IPS DF 6.9 (cell line): Measurements from ENCODE around the gene OTOP1.
"Not testable (repeated sequence)": the region's sequence is repeated elsewhere in the genome, so short reads cannot be mapped to it uniquely, and the experiment has no call there.

Source experiments
- DNase-seq: peaks from one replicate; pipeline ENCODE4 v3.0.0-alpha.2; 2013; ENCODE audit warnings: low read depth, low spot score
- H3K27ac ChIP-seq: one replicate; pipeline ENCODE4 v1.5.1; 2013; ENCODE audit warnings: low read length, control low read depth
- H3K27me3 ChIP-seq: 2 replicates; pipeline ENCODE4 v1.6.1; 2013; ENCODE audit warnings: mild to moderate bottlenecking, low read length; ENCODE audit not compliant: control insufficient read depth, insufficient read depth
- H3K36me3 ChIP-seq: 2 replicates; pipeline ENCODE4 v1.6.1; 2013; ENCODE audit warnings: low read length; ENCODE audit not compliant: control insufficient read depth, insufficient read depth
- H3K4me1 ChIP-seq: 2 replicates; pipeline ENCODE4 v1.6.1; 2013; ENCODE audit warnings: low read length; ENCODE audit not compliant: control insufficient read depth, insufficient read depth
- H3K4me3 ChIP-seq: 2 replicates; pipeline ENCODE4 v1.5.1; 2013; ENCODE audit warnings: mild to moderate bottlenecking, low read length
- H3K9me3 ChIP-seq: 2 replicates; pipeline ENCODE4 v1.6.1; 2013; ENCODE audit warnings: low read length, inconsistent platforms; ENCODE audit not compliant: control insufficient read depth, insufficient read depth
- WGBS: extraction: QIAGEN DNeasy Blood & Tissue Kit; methylation state at CpG from one replicate; pipeline ENCODE4 v1.1.7; 2013; ENCODE audit warnings: mixed read lengths, missing lambda C conversion rate; ENCODE audit not compliant: insufficient read length, insufficient coverage; 5-methylcytosine and 5-hydroxymethylcytosine counted together

Gene OTOP1

DNA sequence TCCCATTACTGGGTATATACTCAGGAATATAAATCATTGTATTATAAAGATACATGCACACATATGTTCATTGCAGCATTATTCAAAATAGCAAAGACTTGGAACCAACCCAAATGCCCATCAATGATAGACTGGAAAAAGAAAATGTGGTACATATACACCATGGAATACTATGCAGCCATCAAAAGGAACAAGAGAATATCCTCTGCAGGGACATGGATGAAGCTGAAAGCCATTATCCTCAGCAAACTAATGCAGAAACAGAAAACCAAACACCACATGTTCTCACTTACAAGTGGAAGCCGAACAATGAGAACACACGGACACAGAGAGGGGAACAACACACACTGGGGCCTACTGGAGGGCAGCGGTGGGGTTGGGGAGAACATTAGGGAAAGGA, 31.0 kb upstream of the OTOP1 start:
- not testable (repeated sequence) for H3K36me3 ChIP-seq, H3K4me1 ChIP-seq
- WGBS = no CpG with 5 or more reads among the region's 3 CpGs

DNA sequence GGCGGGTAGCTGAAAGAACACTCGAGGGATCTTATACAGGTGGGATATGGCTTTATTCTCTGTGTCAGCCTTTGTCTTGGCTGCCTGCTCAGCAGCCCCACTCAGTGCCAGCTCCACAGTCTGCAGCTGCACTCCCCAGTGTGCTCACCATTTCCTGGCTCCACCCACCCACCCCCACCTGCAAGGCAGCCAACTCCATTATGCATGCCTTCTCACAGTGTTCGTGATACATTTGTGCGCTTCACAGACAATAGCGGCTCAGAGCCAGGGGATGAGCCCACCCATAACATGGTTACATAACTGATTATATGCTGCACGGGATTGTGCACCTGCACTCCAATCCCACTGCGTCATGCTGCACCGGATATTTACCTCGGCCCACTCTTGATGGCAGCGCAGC, 30.1 kb upstream of the OTOP1 start:
- no peak for DNase-seq

More for the DNA sequence above, 31.0 kb upstream of the OTOP1 start:
- not testable (repeated sequence) for H3K4me3 ChIP-seq, H3K27me3 ChIP-seq, H3K27ac ChIP-seq, H3K9me3 ChIP-seq, DNase-seq

DNA sequence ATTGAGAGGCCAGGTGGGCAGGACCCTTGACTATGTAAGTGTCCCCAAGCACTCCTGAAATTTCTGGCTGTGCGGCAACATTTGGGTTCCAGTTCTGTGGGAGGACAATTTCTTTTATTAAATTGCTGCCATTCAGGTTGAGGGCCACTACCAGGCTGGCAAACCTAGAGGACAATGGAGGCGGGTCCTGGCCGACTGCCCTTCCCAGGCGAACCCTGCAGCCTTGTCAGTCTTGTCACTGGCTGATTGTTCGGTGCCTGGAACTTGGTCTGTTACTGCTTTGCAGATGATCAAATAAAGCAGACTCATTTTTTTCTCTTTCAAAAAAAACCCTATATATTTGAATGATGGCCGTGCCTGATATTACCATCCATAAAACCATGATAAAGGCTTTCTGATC, 27.9 kb upstream of the OTOP1 start:
- no peak overlapping the region for H3K4me3 ChIP-seq
- H3K36me3 ChIP-seq = no peaks in the 10 kb centered on the region
- no peaks in the 10 kb centered on the region for H3K9me3 ChIP-seq
- DNase-seq = no peak
- no CpG with 5 or more reads among the region's 6 CpGs for WGBS
- no peaks in the 10 kb centered on the region for H3K27me3 ChIP-seq
- 0 out of 2 replicates have a peak, but pooled peaks cover 1% of the 10 kb centered on the region for H3K4me1 ChIP-seq
- no peak overlapping the region for H3K27ac ChIP-seq

More for the DNA sequence above, 30.1 kb upstream of the OTOP1 start:
- no CpG with 5 or more reads among the region's 10 CpGs for WGBS
- Histone ChIP-seq H3K4me1 (0 out of 2 replicates have a peak, but pooled peaks cover 1% of the 10 kb centered on the region), H3K9me3 (no peaks in the 10 kb centered on the region), H3K27ac (no peak overlapping the region), H3K36me3 (no peaks in the 10 kb centered on the region), H3K4me3 (no peak overlapping the region), H3K27me3 (no peaks in the 10 kb centered on the region)

DNA sequence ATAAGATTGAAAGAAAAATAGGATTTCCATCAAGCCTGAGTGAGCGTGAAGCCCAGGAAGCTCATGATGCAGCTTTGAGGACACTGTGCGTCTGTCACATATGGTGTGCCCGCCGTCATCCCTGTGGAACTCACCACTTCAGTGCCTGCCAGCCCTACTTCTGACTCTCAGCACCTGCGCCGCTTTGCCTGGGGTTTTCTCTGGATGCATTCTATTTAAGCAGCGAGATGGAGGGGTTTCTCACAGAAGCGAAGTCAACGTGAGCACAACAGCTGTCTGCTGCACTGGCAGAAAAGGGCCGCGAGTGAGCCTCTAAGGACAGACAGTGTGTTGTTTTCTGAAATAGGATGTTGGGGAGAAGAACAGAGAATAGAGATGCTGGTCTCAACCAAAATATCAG, 27.5 kb upstream of the OTOP1 start:
- Histone ChIP-seq H3K27ac (no peak overlapping the region), H3K27me3 (no peaks in the 10 kb centered on the region), H3K36me3 (no peaks in the 10 kb centered on the region), H3K4me3 (no peak overlapping the region), H3K9me3 (no peaks in the 10 kb centered on the region), H3K4me1 (0 out of 2 replicates have a peak, but pooled peaks cover 1% of the 10 kb centered on the region)
- no peak for DNase-seq
- no CpG with 5 or more reads among the region's 11 CpGs for WGBS

DNA sequence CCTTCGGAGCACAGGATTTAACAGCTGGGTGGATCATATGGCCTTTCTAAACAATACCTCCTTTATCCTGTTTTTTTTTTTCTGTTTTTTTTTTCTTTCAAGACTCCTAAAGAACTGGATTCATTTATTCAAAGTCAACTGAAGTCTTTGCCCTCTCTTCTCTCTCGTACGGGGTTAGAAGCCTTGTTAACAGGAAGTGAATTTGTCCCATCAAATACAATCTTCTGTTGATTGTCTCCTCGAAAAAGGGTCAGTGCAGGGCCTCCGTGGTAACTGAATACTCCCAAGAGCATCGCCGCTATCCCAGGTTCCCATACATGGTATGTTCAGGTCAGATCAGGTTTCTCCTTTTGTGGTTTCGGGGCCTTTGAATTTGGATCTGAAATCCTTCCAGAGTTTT, 23.1 kb upstream of the OTOP1 start:
- H3K36me3 ChIP-seq = peaks cover 3% of the 10 kb centered on the region; the same call in 1 of the 2 replicates
- no peaks in the 10 kb centered on the region for H3K27me3 ChIP-seq
- H3K4me1 ChIP-seq = no peaks in the 10 kb centered on the region; the same call in 1 of the 2 replicates
- no CpG with 5 or more reads among the region's 8 CpGs for WGBS
- no peaks in the 10 kb centered on the region for H3K9me3 ChIP-seq
- H3K4me3 ChIP-seq = no peak overlapping the region
- no peak for DNase-seq
- H3K27ac ChIP-seq = no peak overlapping the region

DNA sequence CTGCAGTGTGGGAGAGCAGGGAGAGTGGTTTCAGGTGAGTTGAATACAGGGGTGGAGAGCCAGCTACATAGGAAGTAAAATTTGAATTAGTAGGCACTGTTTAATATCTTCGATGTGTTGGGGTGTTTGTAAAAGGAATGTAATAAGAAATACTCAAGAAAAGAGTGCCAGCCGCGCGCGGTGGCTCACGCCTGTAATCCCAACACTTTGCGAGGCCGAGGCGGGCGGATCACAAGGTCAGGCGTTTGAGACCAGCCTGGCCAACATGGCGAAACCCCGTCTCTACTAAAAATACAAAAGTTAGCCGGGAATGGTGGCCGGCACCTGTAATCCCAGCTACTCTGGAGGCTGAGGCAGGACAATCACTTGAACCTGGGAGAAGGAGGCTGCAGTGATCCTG, 22.6 kb upstream of the OTOP1 start:
- H3K4me3 ChIP-seq, H3K36me3 ChIP-seq, H3K4me1 ChIP-seq, H3K27ac ChIP-seq, H3K9me3 ChIP-seq, DNase-seq, H3K27me3 ChIP-seq: not testable (repeated sequence)
- 100% methylated on average over 1 of the region's 15 CpGs for WGBS

DNA sequence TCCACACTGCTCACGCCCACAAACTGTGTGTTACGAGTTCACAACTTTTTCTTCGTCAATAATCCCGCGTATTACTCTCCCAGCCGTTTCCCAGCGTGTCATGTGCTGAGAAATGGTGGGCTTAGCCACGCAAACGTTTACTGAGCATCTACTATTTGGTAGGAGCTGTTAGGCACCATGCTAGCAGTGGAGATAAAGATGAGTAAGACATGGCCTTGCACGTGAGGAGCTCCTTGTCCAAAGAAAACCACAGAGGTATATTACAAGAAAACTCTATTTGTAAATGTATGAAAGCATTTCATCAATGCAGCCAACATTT, 22.1 kb upstream of the OTOP1 start:
- no CpG with 5 or more reads among the region's 10 CpGs for WGBS
- H3K36me3 ChIP-seq = peaks cover 9% of the 10 kb centered on the region; the same call in 1 of the 2 replicates
- peak overlapping the region; percentile 96; the same call in 1 of the 2 replicates for H3K4me3 ChIP-seq
- H3K27me3 ChIP-seq = no peaks in the 10 kb centered on the region
- no peaks in the 10 kb centered on the region for H3K9me3 ChIP-seq
- no peak overlapping the region for H3K27ac ChIP-seq
- DNase-seq = no peak
- H3K4me1 ChIP-seq = no peaks in the 10 kb centered on the region; the same call in 1 of the 2 replicates

DNA sequence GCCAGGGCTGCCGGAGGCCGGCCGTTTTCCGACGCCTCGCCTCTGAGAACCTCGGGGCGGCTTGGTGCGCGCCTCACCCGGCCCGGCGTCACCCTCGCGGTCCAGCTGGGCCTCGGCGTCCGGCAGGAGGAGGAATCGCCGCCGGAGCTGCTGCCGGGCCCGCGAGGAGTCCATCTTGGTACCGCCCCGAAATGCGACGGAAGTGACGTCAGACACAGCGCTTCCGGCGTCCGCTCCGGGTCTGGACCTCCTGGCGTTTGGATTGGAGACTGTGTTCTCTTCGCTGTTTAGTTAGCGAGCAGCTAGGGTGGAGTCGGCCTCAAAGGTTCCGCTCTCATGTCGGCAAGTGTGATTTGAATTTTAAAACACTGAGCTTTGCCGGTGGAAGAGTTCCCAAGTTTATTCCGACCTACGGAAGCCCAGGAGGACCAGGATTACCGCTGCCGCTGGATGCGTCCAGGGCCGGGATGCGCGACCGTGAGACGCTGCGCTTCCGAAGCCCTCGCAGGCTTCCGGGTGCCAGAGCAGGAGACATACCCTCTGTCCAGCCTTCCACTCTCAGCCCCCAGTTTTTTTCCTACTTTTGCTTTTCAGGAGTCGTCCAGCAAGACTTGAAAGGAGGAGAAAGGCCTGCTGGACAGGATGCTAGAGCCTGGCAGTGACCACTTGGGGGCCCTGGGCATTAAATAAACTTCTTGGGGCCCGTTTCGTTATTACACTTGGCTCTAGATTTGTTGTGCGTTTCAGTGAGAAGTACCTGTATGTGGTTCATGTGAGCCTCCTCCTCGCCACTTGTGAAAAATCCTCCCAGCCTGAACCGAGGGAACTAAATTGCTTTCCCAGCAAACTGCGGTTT, 21.5 kb upstream of the OTOP1 start, which contains the start of gene TMEM128:
Gene TMEM128 (minus strand): TSS at position 195 of the 856 bp plus-strand sequence. CDS start 21 bp downstream, at position 174.
- WGBS = no CpG with 5 or more reads among the region's 62 CpGs
- H3K27me3 ChIP-seq = no peaks in the 10 kb centered on the region
- H3K27ac ChIP-seq = no peak within 1 kb of the TSS
- peak within 1 kb of the TSS; percentile 96 for H3K4me3 ChIP-seq
- no peaks in the 10 kb centered on the region; the same call in 1 of the 2 replicates for H3K4me1 ChIP-seq
- peak; percentile 91 for DNase-seq
- no peaks in the 10 kb centered on the region for H3K9me3 ChIP-seq
- H3K36me3 ChIP-seq = peaks cover 11% of the 10 kb centered on the region; the same call in 1 of the 2 replicates

DNA sequence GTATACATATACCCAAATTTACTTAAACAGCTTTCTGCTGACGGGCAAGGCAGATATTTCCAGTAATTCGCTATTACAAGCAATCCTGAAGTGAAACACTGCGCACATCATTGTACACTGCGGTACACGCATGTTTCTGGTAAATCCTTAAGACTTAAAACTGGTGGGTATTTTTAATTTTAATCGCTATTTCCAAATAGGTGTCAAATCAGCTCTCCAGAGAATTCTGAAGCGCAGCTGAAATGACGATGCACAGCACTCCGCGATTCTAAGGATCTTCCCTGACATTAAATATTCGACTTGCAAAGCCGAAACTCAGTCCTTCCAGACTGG, 20.9 kb upstream of the OTOP1 start:
- Histone ChIP-seq H3K27ac (no peak overlapping the region), H3K4me3 (peak overlapping the region; percentile 96), H3K4me1 (no peaks in the 10 kb centered on the region; the same call in 1 of the 2 replicates), H3K9me3 (no peaks in the 10 kb centered on the region), H3K36me3 (peaks cover 11% of the 10 kb centered on the region; the same call in 1 of the 2 replicates), H3K27me3 (no peaks in the 10 kb centered on the region)
- WGBS = no CpG with 5 or more reads among the region's 12 CpGs
- DNase-seq = no peak

DNA sequence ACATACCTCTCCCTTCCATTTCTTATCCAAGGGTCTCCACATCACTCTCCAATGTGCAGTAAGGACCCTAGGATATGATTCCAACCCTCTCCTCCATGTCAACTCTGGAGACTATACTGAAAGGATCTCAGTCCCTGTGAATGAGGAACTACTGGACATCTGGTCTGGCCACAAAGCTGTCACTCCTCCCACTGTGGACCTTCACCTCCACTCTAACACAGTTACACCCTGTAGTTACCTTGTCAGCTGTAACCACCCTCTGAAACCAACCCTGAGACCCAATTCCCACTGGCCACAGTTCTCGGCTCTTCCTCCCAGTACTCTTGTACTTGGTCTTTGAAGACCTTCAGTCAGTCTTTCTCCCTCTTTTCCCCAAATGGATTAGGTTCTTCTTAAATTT, 18.4 kb upstream of the OTOP1 start:
- no peak for DNase-seq
- Histone ChIP-seq H3K9me3 (no peaks in the 10 kb centered on the region), H3K27me3 (no peaks in the 10 kb centered on the region), H3K4me3 (no peak overlapping the region), H3K27ac (no peak overlapping the region), H3K36me3 (peaks cover 11% of the 10 kb centered on the region; the same call in 1 of the 2 replicates), H3K4me1 (no peaks in the 10 kb centered on the region; the same call in 1 of the 2 replicates)
- WGBS = no CpG with 5 or more reads among the region's 1 CpG

DNA sequence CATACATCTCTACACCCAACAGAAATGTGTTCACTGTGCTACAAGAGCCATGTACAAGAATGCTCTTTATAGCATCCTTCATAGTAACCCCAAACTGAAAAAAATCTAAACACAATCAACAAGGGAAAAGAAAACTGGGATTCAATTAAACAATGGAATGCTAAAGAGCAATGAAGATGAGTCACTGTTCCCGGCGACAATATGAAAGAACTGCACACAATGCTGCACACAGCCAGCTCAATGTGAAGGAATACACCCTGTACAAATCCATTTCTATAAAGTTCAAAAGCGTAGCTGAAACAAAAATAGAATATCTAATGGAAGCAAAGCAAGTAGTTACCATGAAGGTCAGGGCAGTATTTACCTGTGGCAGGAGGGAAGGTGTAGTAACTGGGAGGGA, 12.8 kb upstream of the OTOP1 start:
- not testable (repeated sequence) for H3K27ac ChIP-seq, H3K9me3 ChIP-seq, DNase-seq, H3K36me3 ChIP-seq, H3K27me3 ChIP-seq, H3K4me3 ChIP-seq, H3K4me1 ChIP-seq
- WGBS = no CpG with 5 or more reads among the region's 3 CpGs
